T-helper 1 cell (primary cell): ENCODE data around the gene OMG.
"Not testable (repeated sequence)": the region's sequence is repeated elsewhere in the genome, so short reads cannot be mapped to it uniquely, and the experiment has no call there.

Source experiments
- DNase-seq, 5 donors: peaks; one replicate each; pipeline ENCODE4 v3.0.0-alpha.2; 2012 to 2020

The OMG gene

GRCh38 chr17:31308372-31309334 lies 11.6 kb upstream of the OMG start:
- no peak for DNase-seq

- DNase-seq = no peak
These were observed 10.6 kb upstream of the OMG start for GRCh38 chr17:31307640-31308039.

- no peak for DNase-seq
These were observed 2.6 kb upstream of the OMG start for GRCh38 chr17:31299624-31300023.

- no peak for DNase-seq
These were observed 897 bp downstream of the OMG start for GRCh38 chr17:31296142-31296541.

GRCh38 chr17:31295489-31295871 lies 1.6 kb downstream of the OMG start:
- DNase-seq = no peak

- no peak for DNase-seq
These were observed 2.1 kb downstream of the OMG start for GRCh38 chr17:31294820-31295488.

- DNase-seq = no peak
These were observed 2.8 kb downstream of the OMG start for GRCh38 chr17:31294231-31294630.

- no peak for DNase-seq
These were observed 3.5 kb downstream of the OMG start for GRCh38 chr17:31293581-31293980.

GRCh38 chr17:31291820-31292219 lies 5.2 kb downstream of the OMG start:
- no peak for DNase-seq

- DNase-seq = no peak
These were observed 7.2 kb downstream of the OMG start for GRCh38 chr17:31289790-31290189.

- DNase-seq = not testable (repeated sequence)
These were observed 9.1 kb downstream of the OMG start for GRCh38 chr17:31287932-31288331.

- no peak for DNase-seq
These were observed 10.5 kb downstream of the OMG start for GRCh38 chr17:31286587-31286986.

GRCh38 chr17:31283841-31284240 lies 13.2 kb downstream of the OMG start:
- no peak for DNase-seq

- no peak for DNase-seq
These were observed 16.0 kb downstream of the OMG start for GRCh38 chr17:31281061-31281460.

GRCh38 chr17:31279401-31279800 lies 17.6 kb downstream of the OMG start:
- DNase-seq = no peak

- DNase-seq = no peak
These were observed 21.9 kb downstream of the OMG start for GRCh38 chr17:31275116-31275515.

- DNase-seq = no peak
These were observed 22.8 kb downstream of the OMG start for GRCh38 chr17:31274252-31274651.

- DNase-seq = no peak
These were observed 23.5 kb downstream of the OMG start for GRCh38 chr17:31273516-31273915.

GRCh38 chr17:31272803-31273202 lies 24.2 kb downstream of the OMG start:
- DNase-seq = no peak

- no peak for DNase-seq
These were observed 24.8 kb downstream of the OMG start for GRCh38 chr17:31272236-31272635.

- DNase-seq = no peak
These were observed 27.5 kb downstream of the OMG start for GRCh38 chr17:31269578-31269983.

- DNase-seq = no peak
These were observed 27.9 kb downstream of the OMG start for GRCh38 chr17:31269036-31269577.

- peak in 1 of 5 donors; percentile 3 for DNase-seq
These were observed 31.0 kb downstream of the OMG start for GRCh38 chr17:31266042-31266441.

- not testable (repeated sequence) for DNase-seq
These were observed 34.1 kb downstream of the OMG start for GRCh38 chr17:31262923-31263322.
